GM19468 (cell line): ENCODE measurements around the gene PRKN.
A peak's percentile ranks its signal among the peaks of the same experiment; 100 is the strongest.

Experiments used
- ATAC-seq: cut with Tn5 transposase; IDR thresholded peaks from one replicate; pipeline ENCODE4 v1.9.1; 2021; ENCODE audit warnings: mild to moderate bottlenecking, moderate library complexity, moderate number of reproducible peaks; ENCODE audit not compliant: unreplicated experiment; ENCODE audit errors: extremely low read depth

The PRKN gene

GRCh38 chr6:161370880-161371279 is 1356.7 kb downstream of the PRKN start:
- peak; percentile 83 for ATAC-seq

GRCh38 chr6:161369339-161369738 is 1358.2 kb downstream of the PRKN start:
- ATAC-seq: no peak

GRCh38 chr6:161368514-161368913 is 1359.1 kb downstream of the PRKN start:
- no peak for ATAC-seq

- no peak for ATAC-seq
Measured at GRCh38 chr6:161367472-161367871, 1360.1 kb downstream of the PRKN start.

- ATAC-seq: no peak
Measured at GRCh38 chr6:161366301-161366923, 1361.2 kb downstream of the PRKN start.

GRCh38 chr6:161365633-161366032 is 1361.9 kb downstream of the PRKN start:
- no peak for ATAC-seq

GRCh38 chr6:161363286-161363685 is 1364.3 kb downstream of the PRKN start:
- no peak for ATAC-seq

GRCh38 chr6:161362266-161362665 is 1365.3 kb downstream of the PRKN start:
- ATAC-seq: no peak

- ATAC-seq: no peak
Measured at GRCh38 chr6:161361529-161361928, 1366.0 kb downstream of the PRKN start.

- ATAC-seq: no peak
Measured at GRCh38 chr6:161360520-161360919, 1367.0 kb downstream of the PRKN start.

GRCh38 chr6:161359618-161359945 is 1368.0 kb downstream of the PRKN start:
- ATAC-seq: no peak

- ATAC-seq: no peak
Measured at GRCh38 chr6:161356167-161356854, 1371.3 kb downstream of the PRKN start.

GRCh38 chr6:161355696-161356095 is 1371.9 kb downstream of the PRKN start:
- ATAC-seq: no peak

- ATAC-seq: no peak
Measured at GRCh38 chr6:161354956-161355355, 1372.6 kb downstream of the PRKN start.

- no peak for ATAC-seq
Measured at GRCh38 chr6:161354276-161354840, 1373.2 kb downstream of the PRKN start.

GRCh38 chr6:161353208-161353613 is 1374.4 kb downstream of the PRKN start:
- ATAC-seq: no peak

- no peak for ATAC-seq
Measured at GRCh38 chr6:161351858-161352257, 1375.7 kb downstream of the PRKN start.

GRCh38 chr6:161349886-161350285 is 1377.7 kb downstream of the PRKN start:
- ATAC-seq: no peak

GRCh38 chr6:161348628-161348994 is 1379.0 kb downstream of the PRKN start:
- no peak for ATAC-seq

- ATAC-seq: no peak
Measured at GRCh38 chr6:161347988-161348627, 1379.5 kb downstream of the PRKN start.

- no peak for ATAC-seq
Measured at GRCh38 chr6:161347125-161347524, 1380.4 kb downstream of the PRKN start.
